Measurements from ENCODE around the gene CRADD.
"Not testable (repeated sequence)": the region's sequence is repeated elsewhere in the genome, so short reads cannot be mapped to it uniquely, and the experiment has no call there.

GRCh38 chr12:93929081-93929480, 251.9 kb downstream of the CRADD start:
- TF ChIP-seq CTCF, POLR2A (IDR thresholded peaks at IDR 0.05): not testable (repeated sequence)
